ENCODE measurements around the gene TRRAP. TPM values are rescaled to one million over a fixed set of nuclear protein-coding genes. Genes with fewer than 3 reads are reported as not detected.

Gene TRRAP
- total RNA-seq, 1 experiment from 2014 or later = 17.0 TPM

DNA sequence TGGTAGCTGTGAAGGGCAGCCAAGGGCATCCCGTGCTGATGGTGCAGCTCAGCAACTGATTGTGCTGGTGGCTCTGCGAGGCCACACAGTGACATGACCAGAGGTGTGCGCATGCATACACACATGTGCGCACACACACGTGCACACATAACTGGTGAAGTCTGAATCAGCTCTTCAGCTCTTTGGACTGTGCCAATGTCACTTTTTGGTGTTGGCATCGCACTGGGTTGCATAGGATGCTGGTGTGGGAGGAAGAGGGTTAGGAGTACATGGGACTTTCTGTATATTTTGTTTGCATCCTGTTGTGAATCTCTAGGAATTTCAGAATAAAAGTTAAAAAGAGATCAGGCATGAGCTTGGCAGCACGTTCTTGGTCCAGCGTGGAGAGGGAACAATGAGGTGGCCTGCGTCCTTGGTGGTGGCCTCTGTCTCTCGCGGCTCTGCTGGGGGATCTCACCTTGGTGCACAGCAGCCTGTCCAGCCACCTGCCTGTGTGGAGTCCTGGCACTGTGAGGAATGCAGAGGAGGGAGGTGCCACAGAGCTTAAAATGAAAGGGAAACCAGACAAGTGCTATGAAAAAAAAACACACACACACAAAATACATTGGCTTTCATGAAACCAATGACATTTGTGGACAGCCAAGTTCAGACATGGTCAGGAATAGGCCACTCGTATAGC is 124.0 kb downstream of the TRRAP start:
- no peak for DNase-seq (ENCODE audit: extremely low read depth, low read depth)

DNA sequence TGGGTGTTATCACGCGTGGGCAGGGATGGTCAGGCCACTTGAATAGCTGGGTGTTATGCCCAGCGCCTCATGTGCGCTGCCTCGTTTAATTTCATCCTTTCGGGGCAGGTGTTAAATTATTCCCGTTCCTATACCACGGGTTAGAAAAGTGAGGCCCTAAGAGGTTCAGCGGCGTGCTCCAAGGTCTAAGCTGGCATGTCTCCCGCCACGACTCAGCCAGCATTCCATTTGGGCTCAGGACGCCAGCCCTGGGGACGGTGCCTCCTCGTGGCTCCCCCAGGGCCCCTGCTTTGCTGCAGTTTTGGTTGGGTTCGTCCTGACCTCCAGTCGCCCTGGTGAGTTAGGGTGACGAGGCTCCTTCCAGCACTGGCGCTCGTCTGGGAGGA is 124.5 kb downstream of the TRRAP start:
- no peak for DNase-seq (ENCODE audit: extremely low read depth, low read depth)

DNA sequence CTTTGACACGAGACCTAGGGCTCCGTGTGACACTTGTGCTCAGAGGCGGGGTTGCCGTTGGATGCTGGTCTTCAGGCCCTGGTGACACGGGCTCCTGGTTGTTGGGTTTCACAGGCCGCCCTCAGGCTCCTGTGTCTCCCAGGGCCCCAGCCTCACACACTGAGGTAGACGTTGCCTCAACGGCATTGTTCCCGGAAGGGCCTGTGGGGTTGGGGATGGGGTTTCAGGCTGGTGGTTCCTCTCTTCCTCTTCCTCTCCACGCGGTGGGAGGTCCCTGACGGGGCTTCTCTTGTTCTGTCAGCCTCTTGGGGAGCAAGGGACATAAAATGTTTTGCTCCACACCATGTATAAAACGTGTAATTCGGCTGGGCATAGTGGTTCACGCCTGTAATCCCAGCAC is 125.1 kb downstream of the TRRAP start:
- DNase-seq (ENCODE audit: extremely low read depth, low read depth) = no peak

DNA sequence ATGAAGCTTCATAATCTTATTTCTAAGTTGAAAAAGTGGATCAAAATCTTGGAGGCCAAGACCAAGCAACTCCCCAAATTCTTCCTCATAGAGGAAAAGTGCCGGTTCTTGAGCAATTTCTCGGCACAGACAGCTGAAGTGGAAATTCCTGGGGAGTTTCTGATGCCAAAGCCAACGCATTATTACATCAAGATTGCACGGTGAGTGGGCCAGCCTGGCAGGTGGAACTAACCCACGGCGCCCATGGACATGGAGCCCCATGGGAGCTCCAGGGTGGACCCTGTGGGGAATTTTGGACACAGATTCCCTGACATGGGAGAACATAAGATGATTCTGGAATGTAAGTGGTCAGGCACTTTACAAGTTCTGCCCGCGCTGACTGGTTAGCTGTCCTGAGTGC is 125.9 kb downstream of the TRRAP start:
- no peak for DNase-seq (ENCODE audit: extremely low read depth, low read depth)

DNA sequence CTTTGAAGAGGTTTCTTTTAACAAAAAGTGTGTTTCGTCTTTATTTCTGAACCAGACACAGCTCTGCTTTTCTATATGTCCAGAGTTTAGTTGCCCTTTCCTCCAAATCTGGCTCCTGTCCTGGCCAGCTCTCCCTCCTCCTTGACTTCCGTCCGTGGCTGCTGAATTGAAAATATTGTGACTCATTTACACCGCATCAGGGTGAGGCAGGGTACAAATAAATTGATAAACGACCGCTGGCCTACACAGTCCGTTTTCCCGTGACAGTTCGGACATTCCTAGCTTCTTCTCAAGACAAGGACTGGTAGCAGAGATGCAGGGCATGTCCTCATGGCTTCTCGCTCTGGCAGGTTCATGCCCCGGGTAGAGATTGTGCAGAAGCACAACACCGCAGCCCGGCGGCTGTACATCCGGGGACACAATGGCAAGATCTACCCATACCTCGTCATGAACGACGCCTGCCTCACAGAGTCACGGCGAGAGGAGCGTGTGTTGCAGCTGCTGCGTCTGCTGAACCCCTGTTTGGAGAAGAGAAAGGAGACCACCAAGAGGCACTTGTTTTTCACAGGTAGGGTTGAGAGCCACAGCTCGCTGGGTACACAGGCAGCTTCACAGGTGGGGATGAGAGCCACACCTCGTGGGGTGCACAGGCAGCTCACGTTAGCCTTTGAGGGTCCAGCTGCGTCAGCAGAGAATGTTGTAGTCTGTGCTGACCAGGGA is 126.6 kb downstream of the TRRAP start:
- no peak for DNase-seq (ENCODE audit: extremely low read depth, low read depth)

DNA sequence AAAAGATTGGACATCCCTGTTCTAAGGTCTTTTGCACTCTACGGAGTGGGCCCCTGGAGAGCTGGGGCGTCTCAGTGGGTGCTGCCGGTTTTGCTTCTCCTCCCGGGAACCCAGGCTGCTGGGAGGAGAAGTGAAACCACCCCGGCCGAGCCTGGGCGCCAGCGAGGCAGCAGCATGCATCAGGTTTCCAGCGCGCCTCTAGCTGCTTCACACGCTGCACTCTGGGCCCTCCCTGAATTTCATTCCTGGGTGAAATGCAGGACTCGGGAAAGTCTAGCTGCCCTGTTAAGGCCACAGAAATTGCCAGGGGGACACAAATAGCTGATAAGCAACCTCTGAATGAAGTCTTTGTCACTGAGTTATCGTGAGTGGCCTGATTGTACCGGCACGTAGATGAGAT is 127.4 kb downstream of the TRRAP start:
- DNase-seq (ENCODE audit: extremely low read depth, low read depth) = no peak

DNA sequence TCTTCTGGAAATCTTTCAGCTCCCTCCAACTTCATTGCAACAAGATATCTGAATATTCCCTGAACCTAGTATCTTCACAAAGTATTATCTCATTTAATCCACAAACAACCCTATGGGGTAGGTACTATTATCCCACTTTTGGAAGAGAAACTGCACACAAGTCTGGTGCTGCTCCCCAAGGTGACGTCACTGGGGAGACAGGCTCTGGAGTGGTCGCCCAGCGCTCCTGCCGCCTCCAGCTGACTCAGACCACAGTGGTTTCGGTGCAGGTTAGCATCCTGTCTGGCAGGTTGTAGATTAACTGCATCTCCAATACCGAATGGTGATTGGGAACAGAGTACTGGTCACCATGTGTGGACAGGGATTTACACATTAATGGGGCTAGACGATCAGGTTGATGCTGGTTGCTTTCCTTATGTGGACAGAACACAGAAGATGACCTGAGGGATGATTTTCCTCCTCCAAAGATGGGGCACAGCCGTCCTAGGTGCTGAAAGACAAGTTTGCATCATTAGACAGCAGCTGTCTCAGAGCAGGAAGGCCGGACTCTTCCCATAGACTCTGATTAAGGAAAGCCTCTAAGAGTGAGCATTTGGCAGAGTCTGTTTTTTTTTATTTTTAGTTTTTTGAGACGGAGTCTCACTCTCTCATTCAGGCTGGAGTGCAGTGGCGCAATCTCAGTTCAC is 128.6 kb downstream of the TRRAP start:
- no peak for DNase-seq (ENCODE audit: extremely low read depth, low read depth)

DNA sequence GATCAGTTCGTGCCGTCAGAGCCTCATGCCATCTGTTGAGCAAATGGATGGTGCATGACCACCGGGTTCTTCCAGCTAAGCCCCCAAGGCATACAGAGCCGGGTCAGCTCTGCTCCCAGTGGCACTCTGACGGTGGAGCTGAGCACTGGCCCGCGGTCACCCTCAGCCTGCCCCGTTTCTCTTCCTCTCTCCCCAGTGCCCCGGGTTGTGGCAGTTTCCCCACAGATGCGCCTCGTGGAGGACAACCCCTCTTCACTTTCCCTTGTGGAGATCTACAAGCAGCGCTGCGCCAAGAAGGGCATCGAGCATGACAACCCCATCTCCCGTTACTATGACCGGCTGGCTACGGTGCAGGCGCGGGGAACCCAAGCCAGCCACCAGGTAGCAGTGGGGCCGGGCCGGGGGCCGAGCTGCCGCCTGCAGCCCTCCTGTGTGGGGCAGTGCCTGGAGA is 129.9 kb downstream of the TRRAP start:
- DNase-seq (ENCODE audit: extremely low read depth, low read depth) = no peak

DNA sequence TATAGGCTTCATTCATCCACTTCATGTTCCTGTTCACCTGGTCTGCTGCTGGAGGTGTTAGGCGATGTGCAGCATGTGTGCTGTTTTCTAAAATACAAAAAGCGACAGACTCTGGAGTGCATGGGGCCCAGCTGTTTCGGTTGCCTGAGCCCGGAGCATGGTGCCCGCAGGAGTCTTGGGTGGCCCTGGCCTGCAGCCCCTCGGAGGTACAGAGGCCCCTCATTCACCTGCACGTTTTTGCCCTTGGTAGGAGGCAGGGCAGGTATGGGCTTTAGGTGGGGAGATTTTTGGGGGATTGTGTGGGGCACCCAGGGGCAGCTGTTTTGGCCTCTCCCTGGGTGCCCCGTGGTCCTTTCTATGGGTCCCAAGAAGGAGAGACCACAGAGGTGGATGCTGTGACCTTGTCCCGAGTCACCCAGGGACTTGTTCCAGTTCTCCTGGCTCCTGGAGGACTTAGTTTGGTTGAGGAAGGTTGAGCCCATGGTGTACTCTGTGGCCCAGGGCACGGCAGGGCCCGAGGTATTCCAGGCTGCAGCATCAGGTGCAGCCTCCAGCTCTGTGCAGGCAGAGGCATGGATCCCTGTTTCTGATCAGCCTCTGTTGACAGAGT is 130.7 kb downstream of the TRRAP start:
- no peak for DNase-seq (ENCODE audit: extremely low read depth, low read depth)

DNA sequence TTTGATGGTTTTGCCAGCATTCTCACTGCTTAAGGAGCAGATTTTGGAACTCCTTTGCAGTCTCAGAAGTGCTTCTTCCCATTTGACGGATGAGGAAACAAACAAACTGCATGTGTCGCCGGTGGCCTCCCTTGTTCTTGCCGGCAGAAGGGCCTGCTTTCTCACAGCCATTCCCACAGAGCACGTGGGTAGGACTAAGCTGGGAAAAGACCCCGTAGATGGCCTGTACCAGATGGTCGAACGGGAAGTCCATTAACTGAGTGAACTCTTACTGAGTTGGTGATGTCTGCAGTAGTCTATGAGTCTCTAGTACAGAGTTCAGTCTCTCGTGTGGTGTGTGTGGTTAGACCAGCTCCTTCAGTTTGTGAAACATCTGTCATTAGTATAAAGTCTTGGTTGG is 131.9 kb downstream of the TRRAP start:
- no peak for DNase-seq (ENCODE audit: extremely low read depth, low read depth)

DNA sequence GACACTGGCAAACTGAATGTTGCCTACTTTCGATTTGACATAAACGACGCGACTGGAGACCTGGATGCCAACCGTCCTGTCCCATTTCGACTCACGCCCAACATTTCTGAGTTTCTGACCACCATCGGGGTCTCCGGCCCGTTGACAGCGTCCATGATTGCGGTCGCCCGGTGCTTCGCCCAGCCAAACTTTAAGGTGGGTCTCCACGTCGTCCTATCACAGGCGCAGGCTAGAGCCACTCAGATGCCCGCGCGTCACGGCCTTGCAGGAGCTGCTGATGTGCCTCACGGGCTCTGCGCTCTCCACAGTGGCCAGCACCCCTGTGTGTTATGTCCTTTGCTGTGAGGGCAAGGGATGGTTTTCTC is 133.0 kb downstream of the TRRAP start:
- DNase-seq (ENCODE audit: extremely low read depth, low read depth) = no peak

DNA sequence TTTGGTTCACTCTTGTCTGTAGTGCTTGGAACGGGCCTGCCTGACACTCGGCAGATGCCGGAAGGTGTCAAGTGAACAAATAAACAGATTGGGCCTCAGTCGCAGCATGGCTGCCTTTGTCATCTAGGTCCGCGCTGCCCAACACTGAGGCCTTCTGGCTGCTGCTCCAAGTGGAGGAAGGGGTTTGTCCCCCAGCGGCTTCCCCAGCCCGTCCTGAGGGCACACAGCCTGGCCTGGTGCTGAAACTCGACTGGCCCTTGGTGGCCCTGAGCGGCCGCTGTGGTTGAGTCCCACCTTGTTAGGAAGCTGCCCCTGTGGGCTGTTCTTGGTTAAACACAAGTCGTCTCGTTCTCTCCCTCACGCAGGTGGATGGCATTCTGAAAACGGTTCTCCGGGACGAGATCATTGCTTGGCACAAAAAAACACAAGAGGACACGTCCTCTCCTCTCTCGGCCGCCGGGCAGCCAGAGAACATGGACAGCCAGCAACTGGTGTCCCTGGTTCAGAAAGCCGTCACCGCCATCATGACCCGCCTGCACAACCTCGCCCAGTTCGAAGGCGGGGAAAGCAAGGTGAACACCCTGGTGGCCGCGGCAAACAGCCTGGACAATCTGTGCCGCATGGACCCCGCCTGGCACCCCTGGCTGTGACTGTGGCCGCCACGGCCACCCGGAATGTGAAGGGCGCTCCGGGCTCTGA is 133.5 kb downstream of the TRRAP start:
- no peak for DNase-seq (ENCODE audit: extremely low read depth, low read depth)

DNA sequence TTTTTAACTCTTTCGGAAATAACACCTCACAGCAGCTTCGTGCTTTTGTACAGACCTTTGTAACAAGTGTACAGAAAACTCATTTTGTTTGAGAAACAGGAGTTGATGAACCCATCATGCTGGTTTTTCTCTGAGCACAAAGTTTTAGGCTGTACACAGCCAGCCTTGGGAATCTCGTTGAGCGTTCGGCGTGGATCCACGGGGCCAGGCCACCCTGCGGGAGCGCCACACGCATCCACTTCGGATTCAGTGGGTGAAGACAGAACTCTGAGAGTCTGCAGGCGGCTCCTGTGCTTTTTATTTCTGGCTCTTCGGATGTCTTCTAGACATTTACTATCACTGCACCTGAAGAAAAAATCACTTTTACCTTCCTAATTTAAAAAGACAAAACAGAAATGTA is 134.4 kb downstream of the TRRAP start:
- DNase-seq (ENCODE audit: extremely low read depth, low read depth) = no peak

DNA sequence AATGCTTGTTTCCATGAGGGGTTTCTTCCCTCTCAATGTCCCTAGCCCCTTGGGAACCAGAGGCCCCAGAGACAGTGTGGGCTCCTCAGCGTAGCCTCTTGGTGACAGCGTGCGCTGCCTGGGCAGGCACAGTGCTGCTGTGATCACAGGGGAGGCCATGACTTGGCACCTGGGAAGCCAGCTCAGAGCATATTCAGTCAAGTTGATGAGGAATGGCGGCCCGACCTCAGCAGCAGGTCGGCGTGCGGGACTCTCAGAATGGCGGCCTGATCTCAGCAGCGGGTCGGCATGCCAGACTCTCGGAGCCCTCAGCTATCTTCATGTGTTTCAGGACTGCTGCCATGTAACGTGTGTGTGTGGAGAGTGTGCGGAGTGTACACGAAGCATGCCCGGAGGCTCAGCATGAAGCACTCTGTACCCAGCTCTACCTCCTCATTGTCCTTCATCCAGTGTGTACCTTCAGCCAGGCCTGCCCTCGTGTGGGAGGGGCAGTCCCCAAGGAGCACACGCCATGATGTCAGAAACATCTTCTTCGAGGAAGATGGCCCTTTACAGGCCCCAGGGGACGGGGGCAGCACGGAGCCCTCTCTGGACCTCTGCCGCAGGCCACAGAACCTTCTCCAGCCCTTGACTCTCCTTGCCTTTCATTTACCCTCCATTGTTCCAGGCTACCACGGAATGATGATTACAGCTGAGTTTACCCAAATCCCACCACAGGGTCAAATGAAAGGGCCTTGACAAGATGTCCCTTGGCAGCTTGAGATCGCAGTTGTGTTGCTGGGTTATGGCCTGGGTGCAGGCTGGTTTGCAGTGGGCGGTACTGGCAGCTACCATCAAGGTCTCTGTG is 135.2 kb downstream of the TRRAP start:
- no peak for DNase-seq (ENCODE audit: extremely low read depth, low read depth)

DNA sequence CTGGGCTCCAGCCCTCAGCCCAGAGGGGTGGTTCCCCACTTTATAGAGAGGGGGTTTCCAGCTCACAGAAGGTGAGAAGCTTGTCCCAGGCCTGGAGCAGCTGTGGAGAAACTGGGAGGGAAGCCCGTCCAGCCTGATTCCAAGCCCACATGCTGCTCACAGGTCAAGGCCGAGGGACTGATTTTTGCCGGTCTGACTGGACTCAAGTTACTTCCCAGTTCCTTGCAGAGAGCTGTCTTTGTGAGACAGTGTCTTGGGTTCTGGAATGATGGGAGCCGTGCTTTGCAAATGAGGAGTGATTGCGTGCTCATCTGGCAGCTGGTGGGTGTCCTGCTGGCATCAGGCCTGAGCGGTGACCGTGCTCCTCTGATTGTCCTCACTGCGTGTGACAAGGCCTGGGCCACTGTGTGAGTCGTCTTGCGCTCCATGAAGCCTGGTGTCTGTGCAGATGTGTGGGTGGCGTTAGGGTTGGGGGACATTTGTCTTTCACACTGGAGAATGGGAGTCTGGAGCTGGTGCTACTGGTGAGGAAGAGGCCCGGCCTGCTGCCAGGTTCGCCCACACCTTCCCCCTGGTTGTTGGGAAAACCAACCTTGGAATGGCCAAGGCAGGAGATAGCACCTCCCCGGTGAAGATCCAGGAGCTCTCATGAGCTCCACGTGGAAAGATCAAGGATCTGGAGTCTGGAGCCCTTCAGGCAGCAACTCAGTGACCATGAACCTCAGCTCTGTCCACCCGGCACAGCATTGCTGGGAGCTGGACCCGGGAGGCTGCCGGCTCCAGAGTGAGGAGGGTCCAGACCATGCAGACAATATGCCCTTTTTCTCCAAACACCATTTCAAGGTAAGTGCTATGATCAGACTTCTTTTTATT is 136.0 kb downstream of the TRRAP start:
- no peak for DNase-seq (ENCODE audit: extremely low read depth, low read depth)

DNA sequence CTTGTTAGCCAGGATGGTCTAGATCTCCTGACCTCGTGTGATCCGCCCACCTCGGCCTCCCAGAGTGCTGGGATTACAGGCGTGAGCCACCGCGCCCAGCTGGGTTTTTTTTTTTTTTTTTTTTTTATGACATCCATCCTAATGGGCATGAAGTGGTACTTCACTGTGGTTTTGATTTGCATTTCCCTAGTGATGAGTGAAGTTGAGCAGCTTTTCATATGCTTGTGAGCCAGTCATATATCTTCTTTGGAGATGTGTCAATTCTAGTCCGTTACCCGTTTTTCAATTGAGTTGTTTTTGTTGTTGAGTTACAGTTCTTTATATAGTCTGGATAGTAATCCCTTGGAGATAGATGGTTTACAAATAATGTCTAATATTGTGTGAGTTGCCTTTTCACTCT is 137.9 kb downstream of the TRRAP start:
- DNase-seq (ENCODE audit: extremely low read depth, low read depth) = no peak

DNA sequence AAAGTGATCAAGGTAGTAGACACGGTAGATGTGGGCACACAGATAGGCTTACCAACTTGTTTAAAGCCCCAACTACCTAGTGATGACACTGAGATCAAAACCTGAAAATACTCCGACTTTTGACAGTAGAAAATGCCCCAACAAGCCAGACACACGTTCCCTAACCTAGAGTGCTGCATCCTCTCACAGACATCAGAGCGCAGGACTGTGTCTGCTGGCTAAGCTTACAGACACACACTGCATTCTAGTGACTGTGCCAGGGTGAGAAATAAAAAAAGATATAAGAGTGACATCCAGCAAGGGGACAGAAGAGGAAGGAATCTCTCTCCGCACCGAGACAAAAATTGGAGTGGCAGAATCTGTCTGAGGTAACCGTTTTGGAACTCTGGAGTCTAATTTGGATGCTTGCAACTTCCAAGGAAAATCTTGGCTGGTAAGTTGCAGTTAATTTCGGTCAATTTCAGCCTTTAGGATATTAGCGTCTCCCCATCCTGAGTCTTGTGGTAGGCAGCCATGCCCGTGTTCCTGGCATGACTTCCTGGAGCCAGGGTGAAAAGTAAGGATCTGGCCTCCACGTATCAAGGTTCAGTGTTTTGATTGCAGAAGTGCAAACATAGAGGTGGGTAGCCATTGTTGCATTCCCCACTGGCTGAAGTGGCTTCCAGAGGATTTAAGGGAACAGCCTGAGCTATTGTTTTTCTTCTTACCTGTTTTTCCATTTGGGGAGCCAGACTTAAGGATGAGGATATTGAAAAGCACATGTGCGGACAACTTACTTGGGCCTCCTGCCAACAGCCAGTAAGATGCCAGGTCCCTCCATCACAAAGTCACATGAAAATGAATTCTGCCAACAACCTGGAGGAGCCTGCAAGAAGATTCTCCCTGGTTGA is 141.4 kb downstream of the TRRAP start:
- DNase-seq (ENCODE audit: extremely low read depth, low read depth) = no peak

DNA sequence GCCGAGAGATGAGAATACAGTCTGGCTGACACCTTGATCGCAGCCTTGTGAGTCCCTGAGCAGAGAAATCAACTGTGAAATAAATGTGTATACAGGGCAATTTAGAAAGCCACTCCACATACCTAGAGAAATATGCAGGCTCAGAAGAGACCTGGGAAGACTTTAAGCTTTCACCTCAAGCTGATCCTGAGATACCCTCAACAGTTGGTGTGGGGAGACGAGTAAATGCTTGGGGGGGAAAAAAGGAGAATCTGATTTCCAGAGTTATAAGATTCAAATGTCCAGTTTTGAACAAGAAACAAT is 142.0 kb downstream of the TRRAP start:
- no peak for DNase-seq (ENCODE audit: extremely low read depth, low read depth)
